ENCODE data around the gene BET1L.

The BET1L gene

GRCh38 chr11:252666-253065, 45.5 kb upstream of the BET1L start:
- Histone ChIP-seq H3K4me3 (ENCODE audit: low read depth, low read length) (no peak overlapping the region), H3K27ac (no peak overlapping the region), H3K27me3 (replicated peaks) (no peaks in the 10 kb centered on the region), H3K36me3 (replicated peaks) (peaks cover 51% of the 10 kb centered on the region)
- in situ Hi-C loops (cut with HindIII; ENCODE audit: low pct_ligation_motif_present, low sequenced_read_pairs) = no loop called here
- TF ChIP-seq CTCF (IDR thresholded peaks at IDR 0.05; ENCODE audit: low read depth, low read length, missing control alignments) = no peak
- no peak for DNase-seq

- Histone ChIP-seq H3K27me3 (replicated peaks) (no peaks in the 10 kb centered on the region), H3K4me3 (ENCODE audit: low read depth, low read length) (no peak overlapping the region), H3K36me3 (replicated peaks) (peaks cover 56% of the 10 kb centered on the region), H3K27ac (no peak overlapping the region)
- in situ Hi-C loops (cut with HindIII; ENCODE audit: low pct_ligation_motif_present, low sequenced_read_pairs) = no loop called here
- no peak for TF ChIP-seq CTCF (IDR thresholded peaks at IDR 0.05; ENCODE audit: low read depth, low read length, missing control alignments)
- no peak for DNase-seq
Observed at GRCh38 chr11:251550-251949, 44.4 kb upstream of the BET1L start.

GRCh38 chr11:250740-251299, 43.6 kb upstream of the BET1L start:
- peak; percentile 60 for DNase-seq
- Histone ChIP-seq H3K4me3 (ENCODE audit: low read depth, low read length) (no peak overlapping the region), H3K27ac (no peak overlapping the region), H3K27me3 (replicated peaks) (no peaks in the 10 kb centered on the region), H3K36me3 (replicated peaks) (peaks cover 61% of the 10 kb centered on the region)
- TF ChIP-seq CTCF (IDR thresholded peaks at IDR 0.05; ENCODE audit: low read depth, low read length, missing control alignments) = peak; percentile 80
- in situ Hi-C loops (cut with HindIII; ENCODE audit: low pct_ligation_motif_present, low sequenced_read_pairs) = no loop called here

GRCh38 chr11:250274-250673, 43.1 kb upstream of the BET1L start:
- no peak for TF ChIP-seq CTCF (IDR thresholded peaks at IDR 0.05; ENCODE audit: low read depth, low read length, missing control alignments)
- H3K36me3 ChIP-seq (replicated peaks) = peaks cover 65% of the 10 kb centered on the region
- no peak overlapping the region for H3K4me3 ChIP-seq (ENCODE audit: low read depth, low read length)
- no peak for DNase-seq
- H3K27me3 ChIP-seq (replicated peaks) = no peaks in the 10 kb centered on the region
- in situ Hi-C loops (cut with HindIII; ENCODE audit: low pct_ligation_motif_present, low sequenced_read_pairs) = no loop called here
- no peak overlapping the region for H3K27ac ChIP-seq

GRCh38 chr11:249062-249461, 41.9 kb upstream of the BET1L start:
- Histone ChIP-seq H3K27ac (no peak overlapping the region), H3K27me3 (replicated peaks) (no peaks in the 10 kb centered on the region), H3K36me3 (replicated peaks) (peaks cover 71% of the 10 kb centered on the region), H3K4me3 (ENCODE audit: low read depth, low read length) (no peak overlapping the region)
- in situ Hi-C loops (cut with HindIII; ENCODE audit: low pct_ligation_motif_present, low sequenced_read_pairs) = no loop called here
- DNase-seq = no peak
- TF ChIP-seq CTCF (IDR thresholded peaks at IDR 0.05; ENCODE audit: low read depth, low read length, missing control alignments) = no peak

- TF ChIP-seq CTCF (IDR thresholded peaks at IDR 0.05; ENCODE audit: low read depth, low read length, missing control alignments) = no peak
Observed at GRCh38 chr11:244376-244775, 37.2 kb upstream of the BET1L start.

More at GRCh38 chr11:244376-244775, 37.2 kb upstream of the BET1L start:
- no peak overlapping the region for H3K27ac ChIP-seq
- H3K27me3 ChIP-seq (replicated peaks) = no peaks in the 10 kb centered on the region
- peaks cover 45% of the 10 kb centered on the region for H3K36me3 ChIP-seq (replicated peaks)
- DNase-seq = no peak
- in situ Hi-C loops (cut with HindIII; ENCODE audit: low pct_ligation_motif_present, low sequenced_read_pairs) = no loop called here
- H3K4me3 ChIP-seq (ENCODE audit: low read depth, low read length) = no peak overlapping the region

Measured in brain microvascular endothelial cell (primary cell).